B cell (primary cell): ENCODE results near the gene IGF2BP3. TPM values are rescaled to one million over a fixed set of nuclear protein-coding genes. Genes with fewer than 3 reads are reported as not detected.

Experiments used
- ATAC-seq: fragments of 200-7000 bp; cut with Tn5 transposase; one replicate; pipeline ENCODE4 v1.10.0; 2021; ENCODE audit warnings: low read depth, mild to moderate bottlenecking, moderate number of reproducible peaks, moderate library complexity
- CTCF ChIA-PET: fragments of 350-600 bp; sonication (Branson Sonifier 250); formaldehyde crosslinking; loops from one replicate; lab custom pipeline; 2021; ENCODE audit warnings: antibody characterized with exemption, inconsistent platforms; lab: Charles Lee
- POLR2A ChIA-PET: fragments of 350-600 bp; sonication (Branson Sonifier 250); formaldehyde crosslinking; loops from one replicate; lab custom pipeline; 2021; ENCODE audit warnings: antibody characterized with exemption; lab: Charles Lee
- DNase-seq: peaks from one replicate; pipeline ENCODE4 v3.0.0; 2013
- H2AFZ ChIP-seq: 2 replicates; pipeline ENCODE4 v1.6.1; 2012; ENCODE audit warnings: mild to moderate bottlenecking, low read depth, low read length; ENCODE audit not compliant: insufficient read depth, poor library complexity, severe bottlenecking
- H3K27ac ChIP-seq, 2 donors: 1 replicate in 1 of 2; 2 replicates in 1 of 2; pipeline ENCODE4 v1.5.1; 2012 to 2013; ENCODE audit warnings: low read length in 2 of 2, mild to moderate bottlenecking in 2 of 2, moderate library complexity in 1 of 2
- H3K27me3 ChIP-seq, 4 experiments: fragments of 200-600 bp in 1 of 4; sonication (generic) in 1 of 4; replicated peaks in 1 of 4; 1 replicate in 2 of 4; 2 replicates in 2 of 4; pipeline versions ENCODE4 v1.6.1 to v1.7.0; 2013 to 2016; ENCODE audit warnings: low read length in 3 of 4, mild to moderate bottlenecking in 2 of 4, mixed read lengths in 1 of 4, moderate library complexity in 1 of 4; ENCODE audit not compliant: insufficient read depth in 4 of 4, control insufficient read depth in 3 of 4; ENCODE audit errors: control extremely low read depth in 1 of 4
- H3K36me3 ChIP-seq, 2 experiments: replicated peaks in 1 of 2; 1 replicate in 1 of 2; 2 replicates in 1 of 2; pipeline versions ENCODE4 v1.6.1 to v1.7.1; 2013; ENCODE audit warnings: low read length in 1 of 2; ENCODE audit not compliant: insufficient read depth in 2 of 2, control insufficient read depth in 1 of 2; ENCODE audit errors: control extremely low read depth in 1 of 2, extremely low read depth in 1 of 2
- H3K4me1 ChIP-seq, 2 donors: fragments of 200-600 bp in 1 of 2; sonication (generic) in 1 of 2; 1 replicate in 1 of 2; 2 replicates in 1 of 2; pipeline versions ENCODE4 v1.5.1 to v1.6.1; 2013 to 2017; ENCODE audit warnings: low read length in 2 of 2; ENCODE audit not compliant: control insufficient read depth in 2 of 2, insufficient read depth in 2 of 2
- H3K4me2 ChIP-seq: replicated peaks from 2 replicates; pipeline ENCODE3; 2012; ENCODE audit warnings: mild to moderate bottlenecking, low read depth, low read length; ENCODE audit not compliant: poor library complexity, severe bottlenecking
- H3K4me3 ChIP-seq, 5 experiments: fragments of 200-600 bp in 1 of 5; sonication (generic) in 1 of 5; 1 replicate in 3 of 5; 2 replicates in 2 of 5; pipeline versions ENCODE4 v1.5.1 to v1.7.0; 2011 to 2016; ENCODE audit warnings: low read length in 4 of 5, mild to moderate bottlenecking in 4 of 5, low read depth in 2 of 5, control low read depth in 1 of 5, moderate library complexity in 1 of 5; ENCODE audit not compliant: insufficient read depth in 1 of 5; ENCODE audit errors: control extremely low read depth in 1 of 5, extremely low read depth in 1 of 5
- H3K79me2 ChIP-seq: fragments of 200-600 bp; sonication (generic); one replicate; pipeline ENCODE4 v1.6.0; 2016; ENCODE audit warnings: low read length; ENCODE audit not compliant: control insufficient read depth, insufficient read depth
- H3K9ac ChIP-seq: fragments of 200-600 bp; sonication (generic); 2 replicates; pipeline ENCODE4 v1.6.1; 2017; ENCODE audit warnings: mild to moderate bottlenecking, low read length, moderate library complexity
- H3K9me3 ChIP-seq, 3 donors: one replicate each; pipeline versions ENCODE4 v1.6.1 to v1.7.1; 2013; ENCODE audit warnings: low read length in 2 of 3; ENCODE audit not compliant: control insufficient read depth in 2 of 3, insufficient read depth in 1 of 3; ENCODE audit errors: control extremely low read depth in 1 of 3
- H4K20me1 ChIP-seq: 2 replicates; pipeline ENCODE4 v1.6.0; 2012; ENCODE audit warnings: mild to moderate bottlenecking, low read length; ENCODE audit not compliant: insufficient read depth, control insufficient read depth, poor library complexity, severe bottlenecking
- H3K27ac Mint-ChIP-seq: one replicate; pipeline ENCODE4 v1.8.0; 2021; ENCODE audit warnings: mixed read lengths
- H3K27me3 Mint-ChIP-seq: one replicate; pipeline ENCODE4 v1.8.0; 2021; ENCODE audit warnings: mixed read lengths
- H3K4me1 Mint-ChIP-seq: one replicate; pipeline ENCODE4 v1.8.0; 2021; ENCODE audit warnings: mixed read lengths
- H3K4me3 Mint-ChIP-seq: one replicate; pipeline ENCODE4 v1.8.0; 2021; ENCODE audit warnings: mixed read lengths
- H3K9me3 Mint-ChIP-seq: one replicate; pipeline ENCODE4 v1.8.0; 2022; ENCODE audit warnings: mixed read lengths; ENCODE audit not compliant: insufficient read depth
- EZH2 ChIP-seq: IDR thresholded peaks from 2 replicates; pipeline ENCODE4 v1.6.1; 2012; ENCODE audit warnings: borderline replicate concordance, low read depth, mild to moderate bottlenecking, moderate library complexity, low read length; ENCODE audit not compliant: insufficient read depth, poor library complexity, severe bottlenecking
- WGBS: methylation state at CpG from one replicate; pipeline ENCODE4 v1.1.5; 2013; ENCODE audit warnings: missing lambda C conversion rate; ENCODE audit not compliant: insufficient coverage; 5-methylcytosine and 5-hydroxymethylcytosine counted together
- intact Hi-C: fragments of 100-400 bp; cut with micrococcal nuclease; formaldehyde crosslinking; loops from one replicate; pipeline ENCODE4 v1.10.0; 2022
- polyA plus RNA-seq: library from polyadenylated mRNA; depleted of rRNA; stranded (reverse); fragments of >200 nt; gene quantifications from 2 replicates; pipeline ENCODE4 v1.2.3, GENCODE V29; 2012
- total RNA-seq, 2 donors: library from RNA; stranded (reverse); fragments of 120-200 nt in 1 of 2; gene quantifications; 1 replicate in 1 of 2; 2 replicates in 1 of 2; pipeline versions ENCODE4 v1.2.3 to v1.2.4, GENCODE V29; 2013 to 2022
- TF ChIP-seq, protein P1 (sequence below): fragments of 200-600 bp; IDR thresholded peaks from one replicate; pipeline ENCODE4 v1.8.0; 2022; ENCODE audit warnings: antibody characterized with exemption, mild to moderate bottlenecking

IGF2BP3 gene
- total and polyA plus RNA-seq, 2 donors (not counting 1 experiment from before 2014, with no cell fraction given): 0.63 to 10.0 TPM

DNA sequence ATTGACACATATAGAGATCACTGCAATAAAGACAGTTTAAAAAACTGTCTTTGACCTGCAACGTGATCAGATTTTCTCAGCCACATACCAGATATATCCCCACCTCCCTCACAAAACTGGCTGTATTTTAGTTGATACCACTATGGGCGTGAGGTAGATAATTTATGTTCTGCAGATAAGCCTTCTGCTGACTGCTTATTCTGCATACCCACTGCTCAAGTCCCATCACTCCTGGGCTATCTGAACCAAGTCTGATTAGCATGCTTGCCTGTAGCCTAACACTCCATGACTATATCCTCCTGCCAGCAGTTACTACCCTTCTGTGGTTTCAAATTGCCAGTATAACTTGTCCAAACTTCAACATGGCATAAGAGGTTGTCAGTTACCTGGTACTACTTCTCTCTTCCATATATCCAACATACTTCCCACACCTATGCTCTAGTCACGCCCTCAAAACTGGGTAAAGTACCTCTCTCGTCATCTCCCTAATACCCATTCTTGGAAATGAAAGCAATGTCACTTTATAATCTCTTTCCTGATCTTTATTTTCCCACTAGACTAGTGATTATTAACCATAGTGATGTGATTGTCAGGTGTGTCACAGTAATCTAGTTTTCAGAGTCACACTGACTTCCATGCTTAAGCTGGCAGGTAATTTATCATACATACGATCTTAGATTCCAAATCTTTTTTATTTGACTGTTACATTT, 100.4 kb downstream of the IGF2BP3 start:
- H2AFZ ChIP-seq: no peak overlapping the region
- no peak overlapping the region for H3K27ac ChIP-seq
- TF ChIP-seq, protein P1, sequence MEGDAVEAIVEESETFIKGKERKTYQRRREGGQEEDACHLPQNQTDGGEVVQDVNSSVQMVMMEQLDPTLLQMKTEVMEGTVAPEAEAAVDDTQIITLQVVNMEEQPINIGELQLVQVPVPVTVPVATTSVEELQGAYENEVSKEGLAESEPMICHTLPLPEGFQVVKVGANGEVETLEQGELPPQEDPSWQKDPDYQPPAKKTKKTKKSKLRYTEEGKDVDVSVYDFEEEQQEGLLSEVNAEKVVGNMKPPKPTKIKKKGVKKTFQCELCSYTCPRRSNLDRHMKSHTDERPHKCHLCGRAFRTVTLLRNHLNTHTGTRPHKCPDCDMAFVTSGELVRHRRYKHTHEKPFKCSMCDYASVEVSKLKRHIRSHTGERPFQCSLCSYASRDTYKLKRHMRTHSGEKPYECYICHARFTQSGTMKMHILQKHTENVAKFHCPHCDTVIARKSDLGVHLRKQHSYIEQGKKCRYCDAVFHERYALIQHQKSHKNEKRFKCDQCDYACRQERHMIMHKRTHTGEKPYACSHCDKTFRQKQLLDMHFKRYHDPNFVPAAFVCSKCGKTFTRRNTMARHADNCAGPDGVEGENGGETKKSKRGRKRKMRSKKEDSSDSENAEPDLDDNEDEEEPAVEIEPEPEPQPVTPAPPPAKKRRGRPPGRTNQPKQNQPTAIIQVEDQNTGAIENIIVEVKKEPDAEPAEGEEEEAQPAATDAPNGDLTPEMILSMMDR: no peak
- no peak for TF ChIP-seq EZH2
- H3K4me2 ChIP-seq: no peak overlapping the region
- peaks cover 50 to 52% of the 10 kb centered on the region in 2 donors for H3K4me1 ChIP-seq
- H3K27me3 ChIP-seq: no peaks in the 10 kb centered on the region
- peaks cover 0 to 1% of the 10 kb centered on the region in 2 experiments for H3K36me3 ChIP-seq
- POLR2A ChIA-PET: no interaction called here
- Mint-ChIP-seq H3K4me3 (peak overlapping the region; percentile 16), H3K27ac (peak overlapping the region; percentile 47), H3K9me3 (no peaks in the 10 kb centered on the region), H3K4me1 (peaks cover 62% of the 10 kb centered on the region), H3K27me3 (no peaks in the 10 kb centered on the region)
- no CpG with 5 or more reads among the region's 5 CpGs for WGBS
- peaks cover 4% of the 10 kb centered on the region for H3K79me2 ChIP-seq
- H3K9me3 ChIP-seq: no peaks in the 10 kb centered on the region
- ATAC-seq (no peak), DNase-seq (no peak)
- no peak overlapping the region for H3K4me3 ChIP-seq
- no peak overlapping the region for H3K9ac ChIP-seq
- CTCF ChIA-PET: interaction anchor here (0.6 to 6.9 kb wide), 3 partner anchors 10 to 93 kb away, joined by 3 to 51 read pairs (median 3); no protein-coding TSS in a partner anchor
- intact Hi-C loops: no loop called here
- no peaks in the 10 kb centered on the region for H4K20me1 ChIP-seq

DNA sequence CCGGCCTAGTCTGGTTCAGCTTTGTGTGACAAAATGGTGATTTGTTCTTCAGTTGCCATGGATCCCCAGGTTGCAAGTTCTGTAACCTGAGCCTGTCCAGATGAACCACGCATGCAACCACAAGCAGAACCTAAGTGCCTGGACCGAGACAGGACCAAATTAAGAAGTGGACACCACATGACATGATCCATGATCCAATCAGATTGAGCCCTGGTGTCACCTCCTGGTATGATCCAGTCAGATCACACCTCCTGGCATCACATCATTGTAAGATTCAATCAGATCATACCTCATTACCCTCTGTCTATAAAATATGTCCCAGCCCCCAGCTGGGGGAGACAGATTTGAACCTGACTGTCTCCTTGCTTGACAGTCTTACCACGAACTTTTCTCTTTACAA, 101.2 kb downstream of the IGF2BP3 start:
- H3K4me2 ChIP-seq: peak overlapping the region; percentile 70
- no peak overlapping the region for H3K4me3 ChIP-seq
- ATAC-seq (no peak), DNase-seq (no peak)
- no peak overlapping the region for H2AFZ ChIP-seq
- H3K27me3 ChIP-seq: no peaks in the 10 kb centered on the region
- TF ChIP-seq, protein P1: no peak
- no peak for TF ChIP-seq EZH2
- H3K9me3 Mint-ChIP-seq: no peaks in the 10 kb centered on the region
- no peaks in the 10 kb centered on the region for H3K27me3 Mint-ChIP-seq
- peaks cover 59% of the 10 kb centered on the region for H3K4me1 Mint-ChIP-seq
- intact Hi-C loops: no loop called here
- WGBS: 89% methylated on average over 4 of the region's 4 CpGs
- no peak overlapping the region for H3K9ac ChIP-seq
- ChIA-PET CTCF (interaction anchor here (0.8 to 6.9 kb wide), 2 partner anchors 9 to 13 kb away, joined by 3 to 51 read pairs; no protein-coding TSS in a partner anchor), POLR2A (interaction anchor here (0.6 kb wide), 2 partner anchors 166 to 1322 kb away, joined by 3 to 5 read pairs; no protein-coding TSS in a partner anchor)
- no peaks in the 10 kb centered on the region for H4K20me1 ChIP-seq
- no peaks in the 10 kb centered on the region for H3K9me3 ChIP-seq
- H3K4me3 Mint-ChIP-seq: peak overlapping the region; percentile 16
- H3K4me1 ChIP-seq: peaks cover 49 to 50% of the 10 kb centered on the region in 2 donors
- H3K27ac ChIP-seq: no peak overlapping the region
- H3K36me3 ChIP-seq: peaks cover 0 to 1% of the 10 kb centered on the region in 2 experiments
- peaks cover 4% of the 10 kb centered on the region for H3K79me2 ChIP-seq
- H3K27ac Mint-ChIP-seq: peak overlapping the region; percentile 47
